HEK293T (cell line): ENCODE data around the gene PRKCA.
"Not testable (repeated sequence)": the region's sequence is repeated elsewhere in the genome, so short reads cannot be mapped to it uniquely, and the experiment has no call there.

Source experiments
- CTCF ChIA-PET: fragments of 350-600 bp; formaldehyde crosslinking; extraction: SDS; loops from one replicate; lab custom pipeline; 2021; ENCODE audit warnings: antibody characterized with exemption, inconsistent platforms; lab: Yijun Ruan, JAX
- POLR2A ChIA-PET: fragments of 350-600 bp; formaldehyde crosslinking; extraction: SDS; loops from one replicate; lab custom pipeline; 2020; ENCODE audit warnings: antibody characterized with exemption, inconsistent platforms; lab: Yijun Ruan, JAX
- DNase-seq: peaks from one replicate; pipeline ENCODE4 v3.0.0; 2012; ENCODE audit warnings: mixed read lengths; ENCODE audit errors: extremely low spot score
- ARNT ChIP-seq: fragments of 450-650 bp; IDR thresholded peaks from 2 replicates; pipeline ENCODE4 v1.6.1; 2017; ENCODE audit warnings: mild to moderate bottlenecking
- BHLHE40 ChIP-seq: fragments of 450-650 bp; IDR thresholded peaks from 2 replicates; pipeline ENCODE4 v1.6.1; 2016; ENCODE audit warnings: mild to moderate bottlenecking, moderate library complexity, borderline replicate concordance
- CTBP1 ChIP-seq: fragments of 450-650 bp; IDR thresholded peaks from 2 replicates; pipeline ENCODE4 v1.6.1; 2016; ENCODE audit warnings: borderline replicate concordance
- ELF4 ChIP-seq: fragments of 450-650 bp; IDR thresholded peaks from 2 replicates; pipeline ENCODE4 v1.6.1; 2017; ENCODE audit warnings: antibody characterized with exemption
- FOXA1 ChIP-seq: fragments of 450-650 bp; IDR thresholded peaks from 2 replicates; pipeline ENCODE4 v1.6.1; 2016; ENCODE audit warnings: mild to moderate bottlenecking
- FOXK2 ChIP-seq: fragments of 450-650 bp; IDR thresholded peaks from 2 replicates; pipeline ENCODE4 v1.6.1; 2016; ENCODE audit warnings: mild to moderate bottlenecking
- FOXM1 ChIP-seq: fragments of 450-650 bp; IDR thresholded peaks from 2 replicates; pipeline ENCODE4 v1.6.1; 2017; ENCODE audit warnings: mild to moderate bottlenecking, borderline replicate concordance
- HDGF ChIP-seq: fragments of 450-650 bp; IDR thresholded peaks from 2 replicates; pipeline ENCODE4 v1.6.1; 2017; ENCODE audit warnings: antibody characterized with exemption, borderline replicate concordance
- L3MBTL2 ChIP-seq: fragments of 450-650 bp; conservative IDR thresholded peaks from 2 replicates; pipeline ENCODE4 v1.6.1; 2016; ENCODE audit warnings: mild to moderate bottlenecking
- LEF1 ChIP-seq: fragments of 450-650 bp; IDR thresholded peaks from 2 replicates; pipeline ENCODE4 v1.6.1; 2017; ENCODE audit warnings: mild to moderate bottlenecking, borderline replicate concordance
- NFRKB ChIP-seq: fragments of 450-650 bp; IDR thresholded peaks from 2 replicates; pipeline ENCODE4 v1.6.1; 2016; ENCODE audit warnings: mild to moderate bottlenecking, moderate library complexity
- PKNOX1 ChIP-seq: fragments of 450-650 bp; IDR thresholded peaks from 2 replicates; pipeline ENCODE4 v1.6.1; 2016
- SP1 ChIP-seq: fragments of 450-650 bp; IDR thresholded peaks from 2 replicates; pipeline ENCODE4 v1.6.1; 2017
- SUZ12 ChIP-seq: fragments of 450-650 bp; IDR thresholded peaks from 2 replicates; pipeline ENCODE4 v1.6.1; 2016; ENCODE audit warnings: mild to moderate bottlenecking
- TARDBP ChIP-seq: fragments of 450-650 bp; IDR thresholded peaks from 2 replicates; pipeline ENCODE4 v1.6.1; 2016
- ZNF384 ChIP-seq: fragments of 450-650 bp; IDR thresholded peaks from 2 replicates; pipeline ENCODE4 v1.6.1; 2016

PRKCA gene

GRCh38 chr17:66474806-66475497 is 172.5 kb downstream of the PRKCA start:
- CTCF ChIA-PET: no interaction called here
- TF ChIP-seq NFRKB (no peak), HDGF (no peak), ELF4 (no peak), FOXA1 (no peak), SP1 (no peak), LEF1 (no peak), TARDBP (no peak), FOXM1 (no peak), CTBP1 (no peak), L3MBTL2 (no peak), PKNOX1 (no peak), BHLHE40 (no peak), FOXK2 (no peak), ARNT (no peak), SUZ12 (no peak), ZNF384 (no peak)
- POLR2A ChIA-PET: interaction anchor here (0.8 kb wide), 1 partner anchor 28 kb away, joined by 3 read pairs; no protein-coding TSS in a partner anchor
- DNase-seq: no peak

GRCh38 chr17:66476014-66476413 is 173.6 kb downstream of the PRKCA start:
- TF ChIP-seq LEF1 (no peak), HDGF (no peak), ELF4 (no peak), SUZ12 (no peak), FOXK2 (no peak), BHLHE40 (no peak), ARNT (no peak), NFRKB (no peak), FOXA1 (no peak), SP1 (no peak), L3MBTL2 (no peak), PKNOX1 (no peak), CTBP1 (no peak), TARDBP (no peak)
- CTCF ChIA-PET: no interaction called here
- POLR2A ChIA-PET: no interaction called here
- DNase-seq: no peak

GRCh38 chr17:66477615-66478283 is 175.3 kb downstream of the PRKCA start:
- ChIA-PET POLR2A (no interaction called here), CTCF (interaction anchor here (0.6 kb wide), 1 partner anchor 130 kb away, joined by 3 read pairs; no protein-coding TSS in a partner anchor)
- DNase-seq: no peak
- no peak for TF ChIP-seq LEF1
- TF ChIP-seq TARDBP: no peak
- no peak for TF ChIP-seq SP1
- no peak for TF ChIP-seq ARNT
- TF ChIP-seq PKNOX1: no peak
- TF ChIP-seq FOXA1: no peak
- TF ChIP-seq ZNF384: no peak
- no peak for TF ChIP-seq FOXM1
- no peak for TF ChIP-seq L3MBTL2
- no peak for TF ChIP-seq HDGF
- TF ChIP-seq FOXK2: no peak
- TF ChIP-seq NFRKB: no peak
- no peak for TF ChIP-seq ELF4
- no peak for TF ChIP-seq SUZ12
- TF ChIP-seq BHLHE40: no peak
- TF ChIP-seq CTBP1: no peak

- DNase-seq, POLR2A ChIA-PET, CTCF ChIA-PET: not testable (repeated sequence)
Measured at GRCh38 chr17:66479230-66479889, 176.9 kb downstream of the PRKCA start.

GRCh38 chr17:66480243-66480642 is 177.8 kb downstream of the PRKCA start:
- TF ChIP-seq BHLHE40 (no peak), L3MBTL2 (no peak), PKNOX1 (no peak), FOXM1 (no peak), FOXK2 (no peak), LEF1 (no peak), ARNT (no peak), TARDBP (no peak), ELF4 (no peak), SUZ12 (no peak), NFRKB (no peak), SP1 (no peak), ZNF384 (no peak), FOXA1 (no peak), CTBP1 (no peak), HDGF (no peak)
- no peak for DNase-seq
- ChIA-PET CTCF (no interaction called here), POLR2A (no interaction called here)
